Measurements from ENCODE around the gene PACRG.

PACRG gene

GRCh38 chr6:162798546-162799266 lies 70.9 kb downstream of the PACRG start:
- DNase-seq, result no peak

- DNase-seq, result no peak
Measured at GRCh38 chr6:162814426-162814973, 86.7 kb downstream of the PACRG start.

- no peak for DNase-seq
Measured at GRCh38 chr6:162817196-162817595, 89.4 kb downstream of the PACRG start.

GRCh38 chr6:162819284-162819683 lies 91.5 kb downstream of the PACRG start:
- no peak for DNase-seq

- DNase-seq, result no peak
Measured at GRCh38 chr6:162821102-162821501, 93.3 kb downstream of the PACRG start.

GRCh38 chr6:162825597-162825996 lies 97.8 kb downstream of the PACRG start:
- DNase-seq, result no peak

- no peak for DNase-seq
Measured at GRCh38 chr6:162829013-162829742, 101.4 kb downstream of the PACRG start.

- no peak for DNase-seq
Measured at GRCh38 chr6:162833776-162834175, 106.0 kb downstream of the PACRG start.

- DNase-seq, result no peak
Measured at GRCh38 chr6:162845972-162846371, 118.2 kb downstream of the PACRG start.

GRCh38 chr6:162846723-162847122 lies 118.9 kb downstream of the PACRG start:
- no peak for DNase-seq

- DNase-seq, result no peak
Measured at GRCh38 chr6:162849269-162849668, 121.5 kb downstream of the PACRG start.

- no peak for DNase-seq
Measured at GRCh38 chr6:162852192-162852591, 124.4 kb downstream of the PACRG start.

- no peak for DNase-seq
Measured at GRCh38 chr6:162852840-162853577, 125.2 kb downstream of the PACRG start.

- DNase-seq, result no peak
Measured at GRCh38 chr6:162854228-162854627, 126.5 kb downstream of the PACRG start.

- DNase-seq, result no peak
Measured at GRCh38 chr6:162854734-162855191, 127.0 kb downstream of the PACRG start.

- no peak for DNase-seq
Measured at GRCh38 chr6:162856885-162857284, 129.1 kb downstream of the PACRG start.

- DNase-seq, result no peak
Measured at GRCh38 chr6:162857326-162857725, 129.6 kb downstream of the PACRG start.

- DNase-seq, result no peak
Measured at GRCh38 chr6:162862462-162862861, 134.7 kb downstream of the PACRG start.

- DNase-seq, result no peak
Measured at GRCh38 chr6:162862941-162863340, 135.2 kb downstream of the PACRG start.

GRCh38 chr6:162863821-162864220 lies 136.0 kb downstream of the PACRG start:
- DNase-seq, result no peak

GRCh38 chr6:162864911-162865310 lies 137.1 kb downstream of the PACRG start:
- no peak for DNase-seq

- DNase-seq, result no peak
Measured at GRCh38 chr6:162866656-162867055, 138.9 kb downstream of the PACRG start.

GRCh38 chr6:162868397-162868796 lies 140.6 kb downstream of the PACRG start:
- no peak for DNase-seq

Data from stimulated activated CD4-positive, alpha-beta T cell treated with anti-CD3 and anti-CD28 coated beads, Interleukin-12 subunit alpha, Interleukin-12 subunit beta, amount 100 ng/mL, for 4 hours (primary cell).